Cardiac muscle cell (in vitro differentiated cells and primary cell): ENCODE data around the gene ASPRV1. TPM values are rescaled to one million over a fixed set of nuclear protein-coding genes. Genes with fewer than 3 reads are reported as not detected.
"Not testable (repeated sequence)": the region's sequence is repeated elsewhere in the genome, so short reads cannot be mapped to it uniquely, and the experiment has no call there.

ENCODE experiments used
- DNase-seq, 2 donors: peaks; one replicate each; pipeline versions ENCODE4 v3.0.0 to v3.0.0-alpha.2; 2010 to 2017; ENCODE audit warnings: low read depth in 1 of 2, low spot score in 1 of 2
- H3K27ac ChIP-seq: fragments of 200-600 bp; sonication (generic); 2 replicates; pipeline ENCODE4 v1.5.1; 2016
- H3K27me3 ChIP-seq: fragments of 200-600 bp; sonication (generic); 2 replicates; pipeline ENCODE4 v1.6.0; 2016; ENCODE audit warnings: control low read depth
- H3K36me3 ChIP-seq: fragments of 200-600 bp; sonication (generic); 2 replicates; pipeline ENCODE4 v1.5.1; 2016; ENCODE audit warnings: control low read depth
- H3K4me1 ChIP-seq: fragments of 200-600 bp; sonication (generic); 2 replicates; pipeline ENCODE4 v1.8.1; 2017; ENCODE audit warnings: low read depth, mild to moderate bottlenecking, mixed run types
- H3K4me3 ChIP-seq: fragments of 200-600 bp; sonication (generic); 2 replicates; pipeline ENCODE4 v1.5.1; 2016; ENCODE audit warnings: mild to moderate bottlenecking
- H3K9me3 ChIP-seq: fragments of 200-600 bp; sonication (generic); 2 replicates; pipeline ENCODE4 v1.5.1; 2017; ENCODE audit warnings: low read depth, mild to moderate bottlenecking, control low read depth
- polyA plus RNA-seq: library from polyadenylated mRNA; unstranded; fragments of >200 nt; fragmentation: Nextera tagmentation; extraction: Ambion mirVana; gene quantifications from 2 replicates; pipeline ENCODE4 v1.2.1, GENCODE V29; 2016
- total RNA-seq: library from RNA; depleted of rRNA; stranded (reverse); fragments of >200 nt; gene quantifications from 2 replicates; pipeline ENCODE4 v1.2.3, GENCODE V29; 2016
- TF ChIP-seq, protein P1 (sequence below): IDR thresholded peaks from 2 replicates; pipeline ENCODE4 v1.5.1; 2012; ENCODE audit warnings: low read depth, mild to moderate bottlenecking, low read length

The ASPRV1 gene
- total and polyA plus RNA-seq, 2 experiments from 2014 or later: 3.8 to 4.2 TPM

GRCh38 chr2:70006447-70006784, 45.0 kb upstream of the ASPRV1 start:
- Histone ChIP-seq H3K4me1 (no peaks in the 10 kb centered on the region), H3K9me3 (no peaks in the 10 kb centered on the region), H3K36me3 (no peaks in the 10 kb centered on the region), H3K27me3 (no peaks in the 10 kb centered on the region), H3K4me3 (no peak overlapping the region), H3K27ac (no peak overlapping the region)
- TF ChIP-seq, protein P1, sequence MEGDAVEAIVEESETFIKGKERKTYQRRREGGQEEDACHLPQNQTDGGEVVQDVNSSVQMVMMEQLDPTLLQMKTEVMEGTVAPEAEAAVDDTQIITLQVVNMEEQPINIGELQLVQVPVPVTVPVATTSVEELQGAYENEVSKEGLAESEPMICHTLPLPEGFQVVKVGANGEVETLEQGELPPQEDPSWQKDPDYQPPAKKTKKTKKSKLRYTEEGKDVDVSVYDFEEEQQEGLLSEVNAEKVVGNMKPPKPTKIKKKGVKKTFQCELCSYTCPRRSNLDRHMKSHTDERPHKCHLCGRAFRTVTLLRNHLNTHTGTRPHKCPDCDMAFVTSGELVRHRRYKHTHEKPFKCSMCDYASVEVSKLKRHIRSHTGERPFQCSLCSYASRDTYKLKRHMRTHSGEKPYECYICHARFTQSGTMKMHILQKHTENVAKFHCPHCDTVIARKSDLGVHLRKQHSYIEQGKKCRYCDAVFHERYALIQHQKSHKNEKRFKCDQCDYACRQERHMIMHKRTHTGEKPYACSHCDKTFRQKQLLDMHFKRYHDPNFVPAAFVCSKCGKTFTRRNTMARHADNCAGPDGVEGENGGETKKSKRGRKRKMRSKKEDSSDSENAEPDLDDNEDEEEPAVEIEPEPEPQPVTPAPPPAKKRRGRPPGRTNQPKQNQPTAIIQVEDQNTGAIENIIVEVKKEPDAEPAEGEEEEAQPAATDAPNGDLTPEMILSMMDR: no peak
- DNase-seq: no peak

DNA sequence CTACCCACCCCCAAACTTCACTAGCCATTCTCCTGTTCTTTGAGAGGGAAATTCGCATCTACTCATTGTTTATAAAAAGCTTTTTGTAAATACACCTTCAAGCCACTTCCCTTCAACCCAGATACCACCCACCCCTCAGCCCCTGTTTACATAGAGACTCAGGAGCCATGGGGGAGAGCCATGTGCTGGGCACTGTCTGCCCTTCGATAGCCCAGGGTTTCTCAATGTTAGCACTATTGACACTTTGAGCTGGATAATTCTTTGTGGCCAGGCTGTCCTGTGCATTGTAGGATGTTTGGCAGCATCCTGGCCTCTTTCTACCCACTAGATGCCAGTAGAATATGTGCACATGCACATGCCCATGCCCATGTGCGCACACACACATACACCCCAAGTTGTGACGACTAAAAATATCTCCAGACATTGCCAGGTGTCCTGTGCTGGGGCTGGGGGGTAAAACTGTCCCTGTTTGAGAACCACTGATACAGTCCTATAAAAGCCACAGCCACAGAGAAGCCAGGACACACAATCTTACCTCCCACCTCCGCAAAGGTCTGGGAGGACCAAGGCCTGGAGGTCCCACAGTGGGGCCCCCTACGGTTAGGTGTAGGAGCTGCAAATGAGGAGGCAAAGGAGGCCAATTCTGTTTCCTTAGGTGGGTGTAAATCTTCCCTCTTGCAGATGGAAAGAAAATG, 44.5 kb upstream of the ASPRV1 start:
- Histone ChIP-seq H3K27ac (no peak overlapping the region), H3K4me1 (no peaks in the 10 kb centered on the region), H3K36me3 (no peaks in the 10 kb centered on the region), H3K9me3 (no peaks in the 10 kb centered on the region), H3K27me3 (no peaks in the 10 kb centered on the region), H3K4me3 (no peak overlapping the region)
- TF ChIP-seq, protein P1: no peak
- no peak for DNase-seq

GRCh38 chr2:70005216-70005615, 43.8 kb upstream of the ASPRV1 start:
- no peak for DNase-seq
- Histone ChIP-seq H3K36me3 (no peaks in the 10 kb centered on the region), H3K4me3 (no peak overlapping the region), H3K9me3 (no peaks in the 10 kb centered on the region), H3K27ac (no peak overlapping the region), H3K4me1 (no peaks in the 10 kb centered on the region), H3K27me3 (no peaks in the 10 kb centered on the region)
- TF ChIP-seq, protein P1: no peak

- no peaks in the 10 kb centered on the region for H3K4me1 ChIP-seq
- H3K4me3 ChIP-seq: no peak overlapping the region
- no peak for DNase-seq
- no peaks in the 10 kb centered on the region for H3K27me3 ChIP-seq
- no peak overlapping the region for H3K27ac ChIP-seq
- no peaks in the 10 kb centered on the region for H3K9me3 ChIP-seq
- TF ChIP-seq, protein P1: no peak
- no peaks in the 10 kb centered on the region for H3K36me3 ChIP-seq
Measured at GRCh38 chr2:70003093-70003830, 41.8 kb upstream of the ASPRV1 start.

DNA sequence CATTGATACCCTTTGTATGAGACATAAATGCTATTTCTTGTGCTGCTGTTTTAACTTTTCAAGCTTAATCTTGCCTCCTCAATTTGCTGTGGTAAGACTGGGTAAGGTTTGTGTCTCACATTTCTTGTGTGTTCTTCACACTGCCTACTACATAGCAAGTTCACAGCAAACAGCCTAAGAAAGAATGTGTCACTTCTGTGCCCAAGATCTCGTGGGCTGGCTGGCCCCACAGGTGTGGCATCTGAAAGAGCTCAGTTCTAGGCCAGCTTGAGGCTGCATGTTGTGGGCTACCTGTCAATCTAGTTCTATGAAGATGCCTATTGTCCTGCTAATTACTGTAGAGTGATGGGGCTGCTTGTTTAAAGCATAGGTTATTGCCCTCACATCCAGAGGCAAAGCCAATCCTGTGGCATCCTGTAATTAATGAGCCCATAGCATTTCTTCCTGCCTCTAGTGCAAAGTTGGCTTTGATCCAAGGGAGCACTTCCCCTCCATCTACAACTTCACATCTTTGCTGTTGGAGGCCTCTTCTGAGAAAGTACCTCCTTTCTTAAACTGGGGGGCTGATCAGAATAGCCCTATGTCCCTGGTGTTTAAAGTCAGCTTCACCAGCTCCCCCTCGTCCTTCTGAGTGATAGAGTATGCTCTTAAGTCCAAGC, 40.9 kb upstream of the ASPRV1 start:
- Histone ChIP-seq H3K4me1 (no peaks in the 10 kb centered on the region), H3K27ac (no peak overlapping the region), H3K9me3 (no peaks in the 10 kb centered on the region), H3K27me3 (no peaks in the 10 kb centered on the region), H3K4me3 (no peak overlapping the region), H3K36me3 (no peaks in the 10 kb centered on the region)
- TF ChIP-seq, protein P1: no peak
- DNase-seq: no peak

DNA sequence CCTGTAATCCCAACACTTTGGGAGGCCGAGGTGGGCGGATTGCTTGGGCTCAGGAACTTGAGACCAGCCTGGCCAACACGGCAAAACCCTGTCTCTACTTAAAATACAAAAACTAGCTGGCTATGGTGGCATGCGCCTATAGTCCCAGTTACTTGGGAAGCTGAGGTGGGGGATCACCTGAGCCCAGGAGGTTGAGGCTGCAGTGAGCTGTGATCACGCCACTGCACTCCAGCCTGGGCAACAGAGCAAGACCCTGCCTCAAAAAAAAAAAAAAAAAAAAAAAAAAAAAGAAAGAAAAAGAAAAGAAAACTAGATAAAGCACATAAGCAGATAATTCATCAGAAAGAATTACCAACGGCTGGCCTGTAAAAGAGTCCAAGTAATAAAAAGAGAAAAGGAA, 39.1 kb upstream of the ASPRV1 start:
- H3K4me1 ChIP-seq, H3K36me3 ChIP-seq, H3K27me3 ChIP-seq, H3K9me3 ChIP-seq, DNase-seq, H3K4me3 ChIP-seq, H3K27ac ChIP-seq: not testable (repeated sequence)
